Germinal center (tissue), 1 donor: Measurements from ENCODE around the gene RNLS.

ENCODE experiments used
- DNase-seq: peaks from one replicate; pipeline ENCODE4 v3.0.0; 2012; ENCODE audit warnings: mixed read lengths, low spot score

The RNLS gene

GRCh38 chr10:88582806-88583583 lies at the start of gene RNLS:
TSS of gene RNLS (minus strand) at chr10:88583318.
- peak; percentile 67 for DNase-seq

GRCh38 chr10:88624840-88625239 lies 41.7 kb upstream of the RNLS start:
- no peak for DNase-seq

DNA sequence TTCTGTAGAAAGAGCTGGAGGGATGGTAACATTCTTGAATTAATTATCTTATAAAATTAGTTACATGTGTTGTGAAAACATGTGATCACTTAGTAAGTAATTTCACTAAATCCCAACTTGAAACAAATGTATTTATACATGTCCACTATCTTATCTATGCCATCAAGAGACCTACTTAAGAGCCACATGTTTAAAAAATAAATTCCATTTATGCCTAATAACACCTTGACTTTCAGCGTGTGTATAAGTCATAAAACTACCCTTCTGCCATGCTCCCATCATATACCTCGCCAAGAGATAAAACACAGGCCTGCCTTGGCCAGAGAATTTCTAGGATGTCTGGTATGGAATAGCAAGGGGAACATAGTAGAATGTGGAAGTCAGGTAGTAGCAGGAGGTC lies 40.7 kb upstream of the RNLS start:
- no peak for DNase-seq

DNA sequence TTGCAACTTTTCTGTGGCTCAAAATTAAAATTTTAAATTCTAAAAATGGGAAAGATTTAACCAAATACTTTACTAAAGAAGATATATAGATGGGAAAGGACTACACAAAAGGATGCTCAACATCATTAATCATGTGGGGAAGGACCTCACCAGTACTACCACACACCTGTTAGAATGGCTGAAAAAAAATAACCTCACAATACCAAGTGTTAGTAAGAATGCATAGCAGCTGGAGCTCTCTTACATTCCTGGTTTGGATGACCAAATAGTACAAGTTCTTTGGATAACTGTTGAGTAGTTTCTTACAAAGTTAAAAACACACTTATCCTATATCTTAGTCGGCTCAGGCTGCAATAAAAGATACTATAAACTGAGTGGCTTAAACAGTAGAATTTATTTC lies 37.3 kb upstream of the RNLS start:
- no peak for DNase-seq

DNA sequence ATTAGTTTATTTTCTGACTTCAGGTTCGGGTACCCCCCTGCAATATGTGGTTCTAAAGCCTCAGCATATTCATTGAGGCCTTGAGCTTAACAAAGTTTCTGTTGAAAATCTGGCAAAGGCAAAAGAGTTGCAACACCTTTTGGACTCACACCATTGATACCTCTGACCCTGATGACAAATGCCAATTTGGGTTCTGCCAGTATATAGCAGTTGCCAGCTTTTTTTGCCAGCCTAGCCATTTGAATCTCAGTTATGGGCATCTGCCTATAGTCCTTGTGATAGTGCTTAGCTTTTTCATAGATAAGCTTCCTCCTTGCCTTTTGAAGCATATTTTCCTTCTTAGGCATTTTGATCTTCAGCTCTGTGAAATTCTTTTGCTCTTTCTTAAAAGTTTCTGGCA lies 35.4 kb upstream of the RNLS start:
- no peak for DNase-seq

GRCh38 chr10:88617772-88618300 lies 34.7 kb upstream of the RNLS start:
- DNase-seq = no peak

- no peak for DNase-seq
Observed at GRCh38 chr10:88616250-88616977, 33.3 kb upstream of the RNLS start.

DNA sequence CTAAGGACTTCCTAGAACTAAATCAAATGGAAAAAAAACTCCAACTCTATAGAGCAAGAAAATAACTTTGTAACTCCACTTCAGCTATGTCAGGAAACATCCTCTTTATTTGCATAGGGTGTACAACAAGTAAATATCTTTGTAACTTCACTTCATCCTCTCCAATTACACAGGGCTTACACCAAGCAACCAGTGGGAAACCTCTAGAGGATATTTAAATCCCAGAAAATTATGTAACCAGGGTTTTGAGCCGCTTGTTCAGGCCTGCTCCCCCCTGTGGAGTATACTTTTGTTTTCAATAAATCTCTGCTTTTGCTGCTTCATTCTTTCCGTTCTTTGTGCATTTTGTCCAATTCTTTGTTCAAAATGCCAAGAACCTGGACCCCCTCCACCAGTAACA lies 25.7 kb upstream of the RNLS start:
- no peak for DNase-seq

GRCh38 chr10:88608052-88608732 lies 25.1 kb upstream of the RNLS start:
- no peak for DNase-seq

DNA sequence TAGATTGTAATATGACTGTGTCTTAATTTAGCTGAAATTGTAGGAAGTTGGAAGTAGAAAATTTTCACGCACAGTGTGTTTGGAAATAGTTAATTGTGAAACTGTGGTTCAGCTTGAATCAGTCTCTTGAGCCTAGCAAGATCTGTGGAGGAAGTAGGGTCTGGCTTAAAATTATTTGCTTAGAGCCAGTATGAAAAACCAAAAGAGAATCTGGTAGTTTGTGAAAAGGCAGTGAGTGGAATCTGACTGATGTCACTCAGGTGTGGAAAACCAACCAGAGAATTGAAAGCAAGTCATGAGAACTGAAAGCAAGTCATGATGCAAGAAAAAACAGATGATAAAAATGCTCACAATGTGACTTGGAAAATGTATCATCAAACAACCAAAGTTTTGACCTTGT lies 14.9 kb upstream of the RNLS start:
- DNase-seq = no peak

DNA sequence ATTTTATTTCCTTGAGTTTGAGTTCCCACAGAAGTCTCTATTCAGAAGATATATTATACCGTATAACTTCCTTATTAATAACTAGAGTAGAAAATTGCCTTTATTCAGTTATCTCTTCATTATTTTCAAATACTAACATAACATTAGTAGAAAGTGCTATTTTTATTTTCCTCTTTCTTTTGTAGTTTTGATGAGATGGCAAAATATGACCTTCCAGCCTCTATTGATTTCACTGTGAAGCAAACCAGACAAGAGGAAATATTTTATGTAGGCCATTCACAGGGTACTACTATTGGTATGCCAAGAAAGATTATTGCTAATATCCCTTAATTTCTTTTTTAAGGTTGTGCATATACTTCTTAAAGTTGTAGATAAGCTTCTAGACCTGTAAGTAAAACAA lies 11.4 kb upstream of the RNLS start:
- DNase-seq = no peak

GRCh38 chr10:88592906-88593305 lies 9.8 kb upstream of the RNLS start:
- DNase-seq = no peak

DNA sequence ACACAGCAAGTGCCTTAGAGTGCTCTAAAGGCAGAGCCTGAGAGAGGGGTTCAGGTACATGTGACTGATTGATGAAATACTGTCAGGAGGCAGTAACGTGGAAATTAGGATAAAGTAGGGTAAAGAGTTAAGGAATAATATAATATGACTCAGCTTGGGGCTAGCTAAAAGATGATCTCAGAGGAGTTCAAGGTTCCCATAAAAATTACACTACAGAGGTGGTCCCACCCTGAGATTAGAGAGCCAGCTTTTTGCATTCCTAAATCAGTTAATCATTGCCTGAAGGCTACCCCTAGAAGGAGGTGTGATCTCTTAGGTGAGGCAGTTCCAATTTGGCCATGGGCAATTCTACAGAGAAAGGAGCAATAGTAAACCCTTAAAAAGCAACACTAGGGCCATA lies 9.3 kb upstream of the RNLS start:
- no peak for DNase-seq

DNA sequence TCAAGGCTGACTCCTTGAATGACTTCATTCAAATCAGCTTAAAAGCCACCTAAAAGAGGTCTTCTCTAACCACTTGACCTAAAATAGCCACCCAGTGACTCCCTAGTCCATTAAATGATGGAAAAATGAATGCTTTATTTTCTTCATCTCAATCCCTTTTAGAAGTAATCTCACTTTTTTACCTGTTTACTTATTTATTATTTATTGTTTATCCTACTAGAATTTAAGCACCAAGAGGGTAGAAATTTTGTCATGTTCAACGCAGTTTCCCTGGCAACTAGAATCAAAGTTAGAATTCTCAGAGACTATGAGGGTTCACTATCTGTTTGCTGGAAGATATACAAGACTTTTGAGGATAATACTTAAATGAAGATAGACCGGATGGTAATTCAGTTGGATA lies 3.3 kb upstream of the RNLS start, which contains the start of gene LIPJ:
Gene LIPJ, plus strand, starts transcription at position 301 of the 400 bp plus-strand sequence. CDS start 3,926 bp downstream, outside the sequence.
- DNase-seq = no peak

- DNase-seq = no peak
Observed at GRCh38 chr10:88583584-88583957, 453 bp upstream of the RNLS start.

GRCh38 chr10:88582411-88582805 lies 710 bp downstream of the RNLS start:
- DNase-seq = peak; percentile 1

GRCh38 chr10:88565072-88565471 lies 18.0 kb downstream of the RNLS start:
- peak; percentile 14 for DNase-seq

GRCh38 chr10:88562152-88562551 lies 21.0 kb downstream of the RNLS start:
- no peak for DNase-seq

GRCh38 chr10:88557658-88558057 lies 25.5 kb downstream of the RNLS start:
- DNase-seq = no peak

- no peak for DNase-seq
Observed at GRCh38 chr10:88557256-88557655, 25.9 kb downstream of the RNLS start.

DNA sequence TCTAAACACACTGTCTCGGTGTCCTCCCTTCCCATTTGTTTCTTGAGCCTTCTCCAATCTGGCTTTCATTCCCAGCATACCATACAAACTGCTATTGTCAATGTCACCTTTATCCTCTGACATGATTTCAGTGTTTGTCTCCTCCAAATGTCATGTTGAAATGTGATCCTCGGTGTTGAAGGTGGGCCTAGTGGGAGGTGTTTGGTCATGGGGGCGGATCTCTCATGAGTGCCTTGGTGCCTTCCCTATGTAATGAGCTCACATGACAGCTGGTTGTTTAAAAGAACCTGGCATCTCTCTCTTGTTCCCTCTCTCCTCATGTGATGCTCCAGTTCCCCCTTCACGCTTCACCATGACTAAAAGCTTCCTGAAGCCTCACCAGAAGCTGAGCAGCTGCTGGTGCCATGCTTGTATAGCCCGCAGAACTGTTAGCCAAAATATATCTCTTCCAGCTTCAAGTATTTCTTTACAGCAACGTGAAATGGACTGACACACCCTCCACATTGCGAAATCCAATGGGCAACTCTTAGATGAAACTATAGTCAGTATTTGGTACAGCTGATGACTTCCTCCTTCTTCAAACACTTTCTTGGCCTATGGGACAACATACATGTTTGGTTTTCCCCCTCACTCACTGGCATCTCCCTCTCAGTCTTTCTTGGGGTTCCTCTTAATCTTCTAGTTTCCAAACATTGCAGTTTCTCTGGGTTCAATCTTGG lies 27.8 kb downstream of the RNLS start:
- no peak for DNase-seq

DNA sequence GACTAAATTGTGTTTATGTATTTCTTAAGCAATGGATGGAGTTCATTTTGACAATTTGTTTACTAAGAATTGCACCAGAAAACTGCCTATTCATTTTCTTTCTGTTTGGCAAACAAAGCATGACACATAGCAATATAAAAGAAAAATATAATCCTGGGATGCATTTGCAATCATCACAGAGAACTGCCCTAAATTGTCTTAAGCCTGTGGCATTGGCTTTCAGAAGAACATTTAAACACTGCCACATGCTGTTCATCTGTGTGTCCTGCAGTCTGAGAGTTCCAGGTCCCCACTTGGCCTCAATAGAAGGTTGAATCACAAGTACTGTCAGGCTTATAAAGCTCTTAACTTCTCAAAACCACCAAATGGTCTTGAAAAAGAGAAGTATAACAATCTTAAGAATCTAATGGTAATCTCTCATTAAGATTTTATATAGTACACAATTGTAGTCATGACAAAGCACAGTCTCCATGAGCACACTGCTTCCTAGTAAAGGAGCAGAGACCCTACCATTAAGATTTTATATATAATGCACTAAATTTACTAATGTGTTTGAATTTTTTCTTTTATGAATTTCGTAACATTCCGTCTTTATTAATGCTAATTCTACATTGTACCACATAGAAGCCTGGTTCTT lies 29.9 kb downstream of the RNLS start:
- peak; percentile 51 for DNase-seq
